ENCODE results near the gene ELK3. TPM values are rescaled to one million over a fixed set of nuclear protein-coding genes. Genes with fewer than 3 reads are reported as not detected.

The ELK3 gene
- total and polyA plus RNA-seq, 2 of the 8 experiments (the other 6 are each of a cell fraction or from before 2014, with no cell fraction given) = 3.5 to 14.3 TPM

- Histone ChIP-seq H4K20me1 (replicated peaks in 1 of 2; ENCODE audit: control insufficient read depth in 1 of 2, insufficient read depth in 2 of 2, low read length in 2 of 2) (peaks cover 0 to 2% of the 10 kb centered on the region in 2 experiments), H2BK5ac (ENCODE audit: low read depth, low read length) (no peak overlapping the region), H3K23ac (ENCODE audit: insufficient read length) (no peak overlapping the region), H2BK12ac (ENCODE audit: low read depth, low read length) (no peak overlapping the region), H3K18ac (ENCODE audit: extremely low read depth, low read length) (no peak overlapping the region), H2BK120ac (replicated peaks; ENCODE audit: low read depth, low read length) (no peak overlapping the region), H3K27ac (ENCODE audit: low read depth, low read length) (no peak overlapping the region), H3K56ac (replicated peaks; ENCODE audit: insufficient read length, low read depth, low read length) (no peak overlapping the region), H3K9ac (replicated peaks in 1 of 4; ENCODE audit: extremely low read depth in 1 of 4, low read depth in 3 of 4, low read length in 3 of 4) (peak overlapping the region in 1 of 4 experiments; percentile 54; a peak in 1 of 7 replicates), H2AFZ (ENCODE audit: low read length) (no peak overlapping the region), H3K14ac (ENCODE audit: insufficient read length) (no peak overlapping the region), H4K91ac (replicated peaks; ENCODE audit: insufficient read length, low read length) (no peak overlapping the region), H2BK20ac (ENCODE audit: low read length) (no peak overlapping the region), H3K4me3 (ENCODE audit: extremely low read depth in 1 of 4, insufficient read depth in 2 of 4, low read depth in 3 of 4, low read length in 4 of 4) (no peak overlapping the region), H3K9me3 (ENCODE audit: insufficient read depth in 2 of 2, low read depth in 1 of 2, low read length in 1 of 2) (no peaks in the 10 kb centered on the region), H4K8ac (ENCODE audit: extremely low read depth, insufficient read depth, low read length) (no peak overlapping the region), H3K4me1 (replicated peaks in 1 of 4; ENCODE audit: control insufficient read depth in 3 of 4, insufficient read depth in 4 of 4, low read length in 3 of 4) (peaks cover 0 to 3% (median 0%) of the 10 kb centered on the region in 4 experiments; a peak in 2 of 7 replicates), H3K23me2 (ENCODE audit: low read depth, low read length) (no peaks in the 10 kb centered on the region), H3K27me3 (replicated peaks in 1 of 4; ENCODE audit: control insufficient read depth in 3 of 4, extremely low read depth in 1 of 4, insufficient read depth in 3 of 4, low read length in 3 of 4) (no peaks in the 10 kb centered on the region), H3K4me2 (ENCODE audit: insufficient read depth in 1 of 2, low read depth in 2 of 2, low read length in 2 of 2) (no peak overlapping the region), H4K5ac (ENCODE audit: insufficient read length, low read depth, low read length) (no peak overlapping the region), H2BK15ac (ENCODE audit: low read length) (no peak overlapping the region), H3K79me2 (ENCODE audit: control insufficient read depth in 1 of 2, insufficient read depth in 2 of 2, low read length in 2 of 2) (no peaks in the 10 kb centered on the region), H2AK5ac (ENCODE audit: low read depth, low read length) (no peak overlapping the region), H3K4ac (replicated peaks; ENCODE audit: insufficient read length, low read depth, low read length) (no peak overlapping the region), H3K36me3 (ENCODE audit: control insufficient read depth in 2 of 4, insufficient read depth in 4 of 4, low read length in 3 of 4) (no peaks in the 10 kb centered on the region), H3K79me1 (ENCODE audit: low read depth, low read length) (no peaks in the 10 kb centered on the region)
- no peak for DNase-seq (ENCODE audit: low read depth in 1 of 2, low spot score in 2 of 2)
- ChIA-PET POLR2A (ENCODE audit: partially characterized antibody) (interaction anchor here (1.1 kb wide), 1 partner anchor 28 kb away, joined by 3 read pairs; no protein-coding TSS in a partner anchor), CTCF (ENCODE audit: partially characterized antibody) (interaction anchor here (0.6 to 1.2 kb wide), 5 partner anchors 14 to 321 kb away, joined by 3 to 5 read pairs (median 3); no protein-coding TSS in a partner anchor)
- FAIRE-seq = no peak
- TF ChIP-seq KDM1A (IDR thresholded peaks at IDR 0.05; ENCODE audit: borderline replicate concordance, low read length) (no peak), ZNF274 (IDR thresholded peaks at IDR 0.05; ENCODE audit: borderline replicate concordance, extremely low read depth, low read length) (no peak), KDM5A (IDR thresholded peaks at IDR 0.05; ENCODE audit: low read length) (no peak), CTCF (IDR thresholded peaks at IDR 0.05; ENCODE audit: control extremely low read depth in 1 of 3, insufficient read depth in 1 of 3, low read depth in 1 of 3, low read length in 3 of 3) (no peak), POLR2AphosphoS5 (IDR thresholded peaks at IDR 0.05; ENCODE audit: low read depth, low read length) (no peak), JUND (IDR thresholded peaks at IDR 0.05; ENCODE audit: low read length) (no peak), CBX8 (IDR thresholded peaks at IDR 0.05; ENCODE audit: borderline replicate concordance, low read depth, low read length) (no peak), EP300 (IDR thresholded peaks at IDR 0.05; ENCODE audit: borderline replicate concordance in 1 of 2, low read depth in 2 of 2, low read length in 2 of 2) (no peak), EGR1 (IDR thresholded peaks at IDR 0.05; ENCODE audit: borderline replicate concordance, low read depth, low read length) (no peak)
- WGBS, 2 experiments (ENCODE audit: extremely low coverage in 1 of 2, insufficient coverage in 1 of 2, insufficient read length in 1 of 2, insufficient replicate concordance in 2 of 2, low coverage in 1 of 2, low lambda C conversion rate in 2 of 2, missing lambda C conversion rate in 1 of 2) = 76% methylated on average over 11 of the region's 11 CpGs; no CpG with 5 or more reads in 1 of the 2 experiments
Observed at GRCh38 chr12:96240656-96241055, 46.5 kb downstream of the ELK3 start.
